Measurements from ENCODE around the gene PRKCA.
"Not testable (repeated sequence)": the region's sequence is repeated elsewhere in the genome, so short reads cannot be mapped to it uniquely, and the experiment has no call there.

The PRKCA gene

GRCh38 chr17:66395961-66396360 is 93.5 kb downstream of the PRKCA start:
- no peak for DNase-seq

- DNase-seq: no peak
Measured at GRCh38 chr17:66397486-66397885, 95.1 kb downstream of the PRKCA start.

GRCh38 chr17:66398059-66398458 is 95.6 kb downstream of the PRKCA start:
- DNase-seq: no peak

- DNase-seq: no peak
Measured at GRCh38 chr17:66398617-66399016, 96.2 kb downstream of the PRKCA start.

- no peak for DNase-seq
Measured at GRCh38 chr17:66399441-66399840, 97.0 kb downstream of the PRKCA start.

GRCh38 chr17:66400041-66400688 is 97.8 kb downstream of the PRKCA start:
- DNase-seq: not testable (repeated sequence)

GRCh38 chr17:66400698-66401097 is 98.3 kb downstream of the PRKCA start:
- DNase-seq: no peak

- DNase-seq: no peak
Measured at GRCh38 chr17:66401364-66401763, 99.0 kb downstream of the PRKCA start.

GRCh38 chr17:66403846-66404556 is 101.6 kb downstream of the PRKCA start:
- DNase-seq: no peak

- no peak for DNase-seq
Measured at GRCh38 chr17:66405836-66406677, 103.6 kb downstream of the PRKCA start.

GRCh38 chr17:66406701-66407644 is 104.6 kb downstream of the PRKCA start:
- no peak for DNase-seq

GRCh38 chr17:66407864-66408263 is 105.5 kb downstream of the PRKCA start:
- no peak for DNase-seq

GRCh38 chr17:66411520-66411919 is 109.1 kb downstream of the PRKCA start:
- DNase-seq: no peak

GRCh38 chr17:66412857-66413558 is 110.6 kb downstream of the PRKCA start:
- DNase-seq: no peak

- DNase-seq: no peak
Measured at GRCh38 chr17:66413559-66414520, 111.4 kb downstream of the PRKCA start.

- no peak for DNase-seq
Measured at GRCh38 chr17:66414561-66415175, 112.3 kb downstream of the PRKCA start.

- DNase-seq: no peak
Measured at GRCh38 chr17:66415366-66416206, 113.2 kb downstream of the PRKCA start.

- no peak for DNase-seq
Measured at GRCh38 chr17:66416207-66416940, 114.0 kb downstream of the PRKCA start.
